Activated T-helper 1 cell treated with Interleukin-2 at 50 U/mL for 16 hours (primary cell): ENCODE data around the gene APOL1.
A peak's percentile ranks its signal among the peaks of the same experiment; 100 is the strongest.
"Not testable (repeated sequence)": the region's sequence is repeated elsewhere in the genome, so short reads cannot be mapped to it uniquely, and the experiment has no call there.

Experiments
- DNase-seq: peaks from one replicate; pipeline ENCODE4 v3.0.0-alpha.2; 2020; ENCODE audit warnings: low read depth

The APOL1 gene

DNA sequence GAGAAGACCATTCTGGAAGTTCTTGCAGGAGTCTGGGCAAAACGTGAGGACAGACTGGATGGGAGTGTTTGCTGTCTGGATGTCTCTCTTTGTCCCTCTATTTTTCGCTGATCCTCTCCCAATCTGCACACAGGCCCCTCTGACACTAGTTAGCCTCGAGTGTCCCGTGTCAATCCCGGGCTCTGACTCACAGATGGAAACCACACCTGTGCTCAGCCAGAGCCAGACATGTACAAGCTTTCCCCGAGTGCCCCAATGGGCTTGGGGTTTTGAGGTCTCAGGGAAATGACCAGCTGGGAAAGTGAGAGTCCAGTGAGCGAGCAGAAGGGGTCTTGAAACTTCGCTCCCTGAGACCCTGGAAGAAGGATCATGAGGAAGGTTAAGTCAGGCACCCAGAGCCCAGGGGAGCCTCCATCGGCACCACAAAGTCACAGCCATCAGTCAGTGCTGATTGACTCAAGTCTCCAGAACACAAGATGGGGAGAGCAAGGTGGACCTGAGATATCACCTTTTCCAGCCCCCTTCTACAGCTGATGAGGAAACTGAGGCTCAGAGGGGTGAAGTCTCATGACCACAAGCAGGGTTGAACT, 27.5 kb upstream of the APOL1 start:
- DNase-seq = no peak

DNA sequence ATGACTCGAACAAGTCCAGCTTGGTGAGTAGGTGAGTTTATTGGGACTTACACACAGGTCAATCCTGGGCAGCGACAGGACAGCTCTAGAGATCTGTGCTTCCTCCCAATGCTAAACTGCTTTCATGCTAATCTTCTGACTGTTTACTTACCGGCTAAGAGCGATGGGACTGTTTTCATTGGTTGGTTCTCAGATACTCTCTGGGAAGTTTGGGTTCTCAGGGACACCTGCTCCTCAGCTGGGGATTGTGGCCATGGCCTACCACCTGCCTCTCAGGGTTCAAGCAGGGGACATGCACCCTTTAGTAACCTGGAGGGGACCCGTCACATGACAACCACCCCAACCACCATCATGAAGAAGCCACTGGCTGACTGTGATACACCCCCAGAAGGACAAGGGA, 26.7 kb upstream of the APOL1 start:
- DNase-seq = no peak

DNA sequence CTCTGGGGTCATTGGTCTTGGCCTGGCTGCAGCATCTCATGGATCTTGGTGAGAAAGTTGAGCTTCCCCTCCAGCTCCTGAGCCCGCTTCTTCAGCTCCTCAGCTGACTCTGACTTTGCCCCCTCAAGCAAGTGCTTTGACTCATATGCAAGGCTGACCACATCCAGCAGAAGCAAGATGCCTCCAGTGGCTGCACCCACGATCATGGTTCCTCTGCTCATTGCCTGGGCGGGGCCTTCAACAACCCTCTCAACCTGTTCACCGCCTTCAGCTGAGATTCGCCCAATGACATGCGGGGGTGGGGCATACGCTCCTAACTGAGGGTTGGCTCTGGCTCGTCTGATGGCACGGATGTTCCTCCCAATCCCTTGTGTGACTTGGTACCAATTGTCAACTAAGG, 25.5 kb upstream of the APOL1 start:
- no peak for DNase-seq

- DNase-seq = no peak
Measured at GRCh38 chr22:36227806-36228205, 25.1 kb upstream of the APOL1 start.

DNA sequence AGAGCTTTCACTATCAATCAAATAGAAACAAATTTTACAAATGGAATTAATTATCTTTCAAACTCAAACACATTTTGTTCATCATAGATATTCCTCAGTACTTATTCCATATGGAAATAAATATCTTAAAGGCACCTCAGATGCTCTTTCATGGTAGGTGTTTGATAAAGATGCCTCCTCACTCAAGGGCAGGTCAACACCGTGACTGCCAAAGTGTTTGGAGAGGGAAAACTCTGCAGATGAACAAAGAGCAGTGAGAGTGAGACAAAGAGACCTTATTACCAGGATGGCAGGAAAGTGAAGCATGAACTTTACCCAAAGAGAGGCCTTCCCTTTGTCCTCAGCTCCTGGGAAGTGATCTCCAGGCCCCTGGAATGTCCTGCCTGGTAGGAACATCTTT, 24.6 kb upstream of the APOL1 start:
- DNase-seq = not testable (repeated sequence)

DNA sequence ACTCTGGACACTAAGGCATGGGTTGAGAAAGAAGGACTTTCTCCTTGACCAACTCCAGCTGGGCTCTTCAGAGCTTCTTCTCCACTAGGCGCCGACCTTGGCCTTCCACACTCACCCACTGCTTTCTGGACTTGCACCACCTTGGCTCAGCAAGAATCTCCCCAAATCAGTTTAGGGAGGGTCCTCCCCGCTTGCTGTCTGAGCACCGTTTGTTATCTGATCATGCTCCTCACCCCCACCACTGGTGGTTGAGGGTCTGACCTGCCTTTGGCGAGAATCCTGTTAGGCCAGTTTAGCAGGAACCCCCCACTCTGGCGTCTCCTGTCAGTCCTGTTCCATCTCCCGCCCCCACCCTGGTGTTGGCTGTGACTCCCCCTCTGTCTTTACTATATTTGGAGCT, 24.0 kb upstream of the APOL1 start:
- no peak for DNase-seq

DNA sequence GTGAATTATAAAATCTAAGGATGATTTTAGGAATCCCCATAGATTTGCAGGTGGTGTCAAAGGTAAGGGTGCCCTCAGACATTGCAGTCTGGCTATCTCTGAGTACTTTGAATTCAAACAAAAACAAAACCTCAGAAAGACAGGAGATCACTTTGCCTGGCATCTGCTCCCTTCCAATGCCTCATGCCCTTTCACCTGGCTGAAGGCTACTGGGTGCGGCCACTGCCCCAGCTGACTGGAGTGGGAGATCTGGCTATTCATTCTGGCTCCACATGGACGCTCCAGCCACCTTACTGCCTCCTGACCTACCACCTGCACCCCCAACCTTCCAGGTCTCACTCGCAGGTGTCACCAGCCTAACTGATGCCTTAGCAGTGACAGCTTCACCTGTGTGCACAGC, 23.3 kb upstream of the APOL1 start:
- not testable (repeated sequence) for DNase-seq

GRCh38 chr22:36231051-36231450, 21.9 kb upstream of the APOL1 start:
- not testable (repeated sequence) for DNase-seq

- no peak for DNase-seq
Measured at GRCh38 chr22:36232715-36233401, 20.1 kb upstream of the APOL1 start.

DNA sequence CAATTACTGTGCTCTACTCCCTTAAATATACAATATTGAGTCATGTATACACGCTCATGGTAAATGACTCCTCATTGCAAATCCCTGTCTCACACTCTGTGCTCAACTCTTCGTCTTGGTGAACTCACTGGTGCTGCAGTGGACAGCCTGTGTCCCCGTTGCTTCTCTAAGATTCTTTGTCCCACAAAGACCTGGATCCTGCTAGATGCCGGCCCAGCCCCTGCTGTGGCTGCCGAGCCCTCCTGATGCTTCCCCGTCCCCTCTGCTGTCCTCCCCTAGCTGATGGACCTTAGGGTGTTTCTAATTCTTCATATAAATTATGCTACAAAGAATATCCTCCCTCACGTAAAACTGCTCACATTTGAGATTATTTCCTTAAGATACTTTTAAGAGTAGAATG, 19.1 kb upstream of the APOL1 start:
- DNase-seq = no peak

DNA sequence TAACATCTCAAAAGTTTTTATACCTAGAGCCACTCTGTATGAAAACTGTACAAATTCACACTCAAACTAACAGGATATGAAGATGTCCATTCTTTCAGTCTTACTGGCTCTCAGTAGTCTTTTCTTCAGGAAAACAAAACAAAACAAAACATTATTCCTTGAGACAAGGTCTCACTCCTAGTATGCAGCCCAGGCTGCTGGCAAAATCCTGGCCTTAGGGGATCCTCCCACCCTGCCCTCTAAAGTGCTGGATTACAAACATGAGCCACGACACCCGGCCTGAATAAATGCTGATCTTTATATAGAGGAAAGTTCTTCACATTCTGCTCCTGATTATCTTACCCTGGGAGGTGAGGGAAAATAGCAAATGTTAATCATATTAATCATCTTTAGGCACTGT, 18.7 kb upstream of the APOL1 start:
- DNase-seq = no peak

GRCh38 chr22:36234919-36235318, 18.0 kb upstream of the APOL1 start:
- DNase-seq = no peak

- no peak for DNase-seq
Measured at GRCh38 chr22:36235585-36235984, 17.3 kb upstream of the APOL1 start.

DNA sequence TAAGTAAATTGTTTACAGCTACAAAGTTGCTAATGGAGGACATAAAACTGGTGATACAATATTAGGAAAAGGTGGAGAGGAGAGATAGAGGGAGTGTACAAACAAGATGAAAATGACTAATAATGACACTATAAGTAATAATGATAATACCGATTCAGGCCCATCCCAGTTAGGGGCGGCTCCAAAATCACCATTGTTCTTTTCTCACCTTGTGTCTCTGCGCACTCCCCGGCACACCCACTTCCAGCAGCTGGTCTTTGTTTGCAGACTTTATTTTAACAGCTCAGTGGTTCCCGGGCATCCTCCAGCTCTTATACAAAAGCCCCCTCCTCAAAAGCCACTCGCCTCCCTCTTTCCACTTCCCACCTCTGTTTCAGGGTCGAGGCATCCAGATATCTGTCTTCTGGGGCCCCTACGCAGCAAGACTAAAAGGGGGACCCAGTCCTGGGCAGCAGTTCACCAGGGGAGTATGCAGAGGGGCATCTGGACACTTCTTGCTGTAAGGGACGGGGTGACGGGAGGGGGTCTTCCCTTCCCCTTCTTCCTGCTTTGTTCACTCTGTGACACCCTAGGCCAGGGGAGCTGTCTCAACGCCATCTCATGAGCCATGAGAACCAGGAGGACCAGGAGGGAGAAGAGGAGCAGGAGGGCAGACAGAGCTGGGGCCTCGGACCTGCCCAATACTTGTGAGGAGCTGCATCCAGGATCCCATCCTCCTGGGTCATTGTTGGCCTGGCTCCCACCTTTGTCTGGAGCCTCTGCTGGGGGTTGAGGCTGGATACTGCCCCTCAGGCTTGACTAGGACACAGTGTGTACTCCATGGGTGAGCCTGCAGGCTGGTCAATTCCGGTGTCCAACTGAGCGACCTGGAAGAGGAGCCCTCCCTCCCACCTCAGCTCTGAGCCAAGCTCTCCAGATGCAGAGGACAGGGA, 16.3 kb upstream of the APOL1 start:
- DNase-seq = no peak

- DNase-seq = no peak
Measured at GRCh38 chr22:36237462-36238372, 15.2 kb upstream of the APOL1 start.

DNA sequence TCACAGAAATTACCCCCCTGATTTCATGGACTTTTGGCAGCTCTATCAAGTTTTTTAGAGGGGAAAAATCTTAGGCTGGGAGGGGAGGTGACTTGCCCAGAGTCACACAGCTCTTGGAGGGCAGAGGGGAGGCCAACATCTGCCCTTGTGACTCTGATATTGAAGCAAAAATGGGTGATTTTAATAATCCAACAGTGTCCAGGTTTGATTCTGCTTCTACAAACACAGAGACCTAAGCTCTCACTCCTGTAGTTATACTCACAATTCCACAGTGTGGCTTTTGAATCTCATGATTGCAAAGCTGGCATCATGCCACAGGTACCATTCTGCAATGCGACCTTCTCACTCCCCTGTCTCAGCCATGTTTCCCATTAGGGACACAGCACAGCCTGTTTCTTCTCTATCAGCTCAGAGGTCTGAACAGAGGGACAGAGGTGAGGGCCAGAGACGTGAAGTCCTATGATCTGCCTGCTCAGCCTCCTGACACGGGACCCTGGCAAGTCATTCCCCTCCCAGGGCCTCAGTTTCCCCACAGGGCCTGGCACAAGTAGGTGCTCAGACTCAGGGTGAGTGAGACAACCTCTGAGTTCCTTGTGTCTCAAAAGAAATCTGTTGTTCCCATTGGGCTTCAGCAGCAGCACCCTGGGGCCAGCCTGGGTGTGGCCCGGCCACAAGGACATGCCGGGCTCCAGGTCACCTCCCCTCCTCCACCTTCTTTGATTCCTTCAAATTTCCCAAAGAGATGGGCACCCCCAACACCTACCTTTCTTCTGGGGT, 14.4 kb upstream of the APOL1 start:
- no peak for DNase-seq

GRCh38 chr22:36239150-36239400, 13.9 kb upstream of the APOL1 start:
- no peak for DNase-seq

- DNase-seq = peak; percentile 75
Measured at GRCh38 chr22:36239401-36240171, 13.3 kb upstream of the APOL1 start, which contains the start of gene APOL2. APOL2 (minus strand) TSS chr22:36239527; CDS start chr22:36233162, 6,365 bp downstream.

- no peak for DNase-seq
Measured at GRCh38 chr22:36243986-36244385, 8.9 kb upstream of the APOL1 start.
